GM18519 (cell line): Measurements from ENCODE around the gene SLC12A7.
"Not testable (repeated sequence)": the region's sequence is repeated elsewhere in the genome, so short reads cannot be mapped to it uniquely, and the experiment has no call there.

Source experiments
- ATAC-seq: cut with Tn5 transposase; IDR thresholded peaks from one replicate; pipeline ENCODE4 v1.9.1; 2021; ENCODE audit warnings: mild to moderate bottlenecking, moderate library complexity; ENCODE audit not compliant: unreplicated experiment, low FRiP score

SLC12A7 gene

GRCh38 chr5:1100664-1101574, 10.9 kb downstream of the SLC12A7 start:
- no peak for ATAC-seq

- no peak for ATAC-seq
Measured at GRCh38 chr5:1099926-1100663, 11.8 kb downstream of the SLC12A7 start.

- no peak for ATAC-seq
Measured at GRCh38 chr5:1098986-1099597, 12.8 kb downstream of the SLC12A7 start.

GRCh38 chr5:1097988-1098385, 13.9 kb downstream of the SLC12A7 start:
- not testable (repeated sequence) for ATAC-seq

- no peak for ATAC-seq
Measured at GRCh38 chr5:1097381-1097987, 14.4 kb downstream of the SLC12A7 start.

- ATAC-seq = no peak
Measured at GRCh38 chr5:1096838-1097237, 15.0 kb downstream of the SLC12A7 start.

GRCh38 chr5:1095990-1096363, 15.9 kb downstream of the SLC12A7 start:
- no peak for ATAC-seq

- ATAC-seq = no peak
Measured at GRCh38 chr5:1095302-1095989, 16.4 kb downstream of the SLC12A7 start.

- ATAC-seq = no peak
Measured at GRCh38 chr5:1094670-1095190, 17.1 kb downstream of the SLC12A7 start.

- no peak for ATAC-seq
Measured at GRCh38 chr5:1093361-1093760, 18.5 kb downstream of the SLC12A7 start.

GRCh38 chr5:1092122-1092521, 19.7 kb downstream of the SLC12A7 start:
- no peak for ATAC-seq

- no peak for ATAC-seq
Measured at GRCh38 chr5:1091632-1092031, 20.2 kb downstream of the SLC12A7 start.

- ATAC-seq = no peak
Measured at GRCh38 chr5:1090538-1090937, 21.3 kb downstream of the SLC12A7 start.

GRCh38 chr5:1089621-1090040, 22.2 kb downstream of the SLC12A7 start:
- no peak for ATAC-seq

GRCh38 chr5:1089146-1089545, 22.7 kb downstream of the SLC12A7 start:
- ATAC-seq = no peak

- no peak for ATAC-seq
Measured at GRCh38 chr5:1088726-1089125, 23.1 kb downstream of the SLC12A7 start.

GRCh38 chr5:1088031-1088430, 23.8 kb downstream of the SLC12A7 start:
- no peak for ATAC-seq

GRCh38 chr5:1087428-1087827, 24.4 kb downstream of the SLC12A7 start:
- ATAC-seq = no peak

- ATAC-seq = no peak
Measured at GRCh38 chr5:1086871-1087270, 25.0 kb downstream of the SLC12A7 start.

- no peak for ATAC-seq
Measured at GRCh38 chr5:1086137-1086536, 25.7 kb downstream of the SLC12A7 start.
